Erythroblast (primary cell): ENCODE measurements around the gene SUPT3H.
"Not testable (repeated sequence)": the region's sequence is repeated elsewhere in the genome, so short reads cannot be mapped to it uniquely, and the experiment has no call there.

ENCODE experiments used
- DNase-seq, 2 experiments: peaks; one replicate each; lab custom pipeline; 2025; lab: John Stamatoyannopoulos, UW
- GATA1 ChIP-seq: IDR thresholded peaks from 2 replicates; pipeline ENCODE4 v1.6.1; 2011; ENCODE audit warnings: low read depth, mild to moderate bottlenecking, control low read depth, low read length, moderate library complexity
- POLR2A ChIP-seq: IDR thresholded peaks from 2 replicates; pipeline ENCODE4 v1.6.1; 2011; ENCODE audit warnings: mild to moderate bottlenecking, low read length

Gene SUPT3H

DNA sequence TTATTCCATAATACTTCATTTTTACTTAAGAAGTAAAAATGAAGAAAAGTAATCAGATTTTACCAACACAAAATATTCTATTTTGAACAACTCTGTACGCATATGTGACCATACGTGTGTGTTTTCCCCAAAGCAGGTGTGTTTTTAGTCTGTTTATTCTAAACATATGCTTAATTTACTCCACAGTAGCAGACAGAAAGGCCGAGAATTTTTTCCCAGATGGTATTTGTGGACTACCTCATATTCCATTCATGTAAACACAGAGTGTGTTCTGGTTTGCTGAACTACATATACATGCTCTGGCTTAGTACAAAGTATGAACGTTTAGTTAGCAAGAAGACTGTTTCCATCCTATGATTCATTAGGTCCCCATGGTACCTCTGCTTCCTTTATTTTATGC is 282.9 kb downstream of the SUPT3H start:
- no peak for DNase-seq
- no peak for TF ChIP-seq GATA1
- TF ChIP-seq POLR2A: no peak

DNA sequence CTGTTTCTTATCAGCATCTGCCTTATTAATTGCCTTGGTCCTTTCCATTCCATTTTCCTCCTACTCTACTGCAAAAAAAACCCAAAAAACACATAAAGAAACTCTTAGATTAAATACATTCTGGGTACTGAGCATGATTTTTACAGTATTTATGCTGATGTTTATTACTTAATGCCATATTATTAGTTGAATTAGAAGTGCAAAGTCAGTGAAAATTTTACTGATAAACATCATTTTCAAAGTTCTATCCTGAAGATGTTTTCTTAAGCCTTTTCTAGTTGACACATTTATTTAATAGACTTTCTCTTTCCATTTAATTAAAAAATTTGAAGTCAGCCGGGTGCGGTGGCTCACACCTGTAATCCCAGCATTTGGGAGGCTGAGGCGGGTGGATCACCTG is 285.6 kb downstream of the SUPT3H start:
- no peak for TF ChIP-seq GATA1
- DNase-seq: no peak

DNA sequence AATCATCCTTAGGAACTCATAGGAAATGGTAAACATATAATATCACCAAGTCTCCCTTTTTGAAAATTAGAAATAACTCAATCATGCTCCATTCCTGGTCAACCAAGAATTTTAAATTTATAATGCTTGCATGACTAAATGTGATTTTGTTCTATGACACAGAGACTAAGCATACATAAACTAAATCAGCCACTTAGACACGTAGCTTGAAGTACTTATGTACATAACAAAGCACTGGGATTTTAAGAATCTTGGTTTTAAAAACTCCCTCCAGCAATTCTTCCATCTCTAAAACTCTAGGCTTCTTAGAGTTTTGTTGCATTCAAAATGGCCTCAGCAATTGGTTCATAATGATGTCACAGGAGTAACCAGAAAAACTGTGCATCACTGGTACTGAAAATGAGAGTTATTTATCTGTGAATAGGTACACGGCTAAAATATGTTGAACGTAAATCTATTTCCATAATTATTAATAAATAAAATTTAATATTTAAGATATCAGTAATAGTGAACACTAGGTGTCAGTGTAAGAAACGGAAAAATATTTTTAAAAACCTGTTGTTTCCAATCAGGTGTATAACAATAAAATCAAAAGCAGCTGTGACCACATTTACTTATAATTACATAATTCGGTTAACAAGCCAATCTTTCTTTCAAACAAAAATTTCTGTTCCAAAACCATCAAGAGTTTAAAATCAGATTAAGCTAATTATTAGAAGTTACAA is 291.2 kb downstream of the SUPT3H start:
- DNase-seq: no peak
- no peak for TF ChIP-seq GATA1
- no peak for TF ChIP-seq POLR2A

DNA sequence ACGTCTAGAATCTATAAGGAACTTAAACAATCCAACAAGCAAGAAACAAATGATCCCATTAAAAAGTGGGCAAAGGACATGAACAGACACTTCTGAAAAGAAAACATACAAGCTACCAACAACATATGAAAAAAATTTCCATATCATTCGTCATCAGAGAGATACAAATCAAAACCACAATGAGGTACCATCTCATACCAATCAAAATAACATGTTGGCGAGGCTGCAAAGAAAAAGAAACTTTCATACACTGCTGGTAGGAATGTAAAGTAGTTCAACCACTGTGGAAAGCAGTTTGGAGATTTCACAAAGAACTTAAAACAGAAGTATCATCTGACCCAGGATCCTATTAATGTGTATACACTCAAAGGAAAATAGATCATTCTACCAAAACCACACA is 293.5 kb downstream of the SUPT3H start:
- no peak for DNase-seq

DNA sequence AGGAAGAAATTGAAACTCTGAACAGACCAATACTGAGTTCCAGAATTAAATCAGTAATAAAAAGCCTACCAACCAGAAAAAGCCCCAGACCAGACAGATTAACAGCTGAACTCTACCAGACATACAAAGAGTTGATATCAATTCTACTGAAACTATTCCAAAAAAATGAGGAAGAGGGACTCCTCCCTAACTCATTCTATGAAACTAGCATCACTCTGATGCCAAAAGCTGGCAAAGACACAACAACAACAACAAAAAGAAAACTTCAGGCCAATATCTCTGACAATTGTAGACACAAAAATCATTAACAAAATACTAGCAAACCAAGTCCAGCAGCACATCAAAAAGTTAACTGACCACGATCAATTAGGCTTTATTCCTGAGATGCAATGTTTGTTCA is 295.6 kb downstream of the SUPT3H start:
- TF ChIP-seq POLR2A (no peak), GATA1 (no peak)
- DNase-seq: no peak

More for the DNA sequence above, 293.5 kb downstream of the SUPT3H start:
- TF ChIP-seq POLR2A (no peak), GATA1 (no peak)

DNA sequence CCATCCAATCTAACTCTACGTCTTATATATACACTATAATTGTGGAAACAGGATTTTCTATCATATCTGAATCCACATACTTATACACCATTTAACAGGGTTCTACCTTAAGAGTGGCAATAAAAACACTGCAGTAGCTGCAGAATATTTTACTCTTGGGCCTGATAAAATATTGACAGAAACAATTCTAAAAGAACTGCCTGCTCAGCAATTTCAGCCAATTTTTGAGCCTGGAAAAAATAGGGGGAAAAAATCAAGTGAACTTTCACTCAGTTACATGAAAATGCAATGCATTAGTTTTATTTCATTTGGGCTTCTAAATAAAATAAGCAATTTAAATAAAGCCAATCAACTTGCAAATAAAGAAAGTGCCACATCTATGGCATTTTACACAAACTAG is 296.1 kb downstream of the SUPT3H start:
- no peak for DNase-seq
- TF ChIP-seq POLR2A: no peak
- TF ChIP-seq GATA1: no peak

DNA sequence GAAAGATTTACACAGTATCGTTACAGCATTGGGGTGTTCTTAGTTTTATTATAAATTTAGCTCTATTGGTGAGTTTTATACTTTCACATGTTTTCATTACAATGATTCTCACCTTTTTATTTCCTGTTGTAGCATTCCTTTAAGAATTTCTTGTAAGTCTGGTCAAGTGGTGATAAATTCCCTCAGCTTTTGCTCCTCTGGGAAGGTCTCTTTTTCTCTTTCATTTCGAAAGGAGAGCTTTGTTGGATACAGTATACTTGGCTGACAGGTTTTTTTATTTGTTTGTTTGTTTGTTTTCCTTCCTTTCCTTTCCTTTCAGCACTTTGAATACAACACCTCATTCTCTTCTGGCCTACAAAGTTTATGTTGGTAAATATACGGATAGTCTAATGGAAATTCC is 299.3 kb downstream of the SUPT3H start:
- no peak for TF ChIP-seq GATA1
- no peak for TF ChIP-seq POLR2A

DNA sequence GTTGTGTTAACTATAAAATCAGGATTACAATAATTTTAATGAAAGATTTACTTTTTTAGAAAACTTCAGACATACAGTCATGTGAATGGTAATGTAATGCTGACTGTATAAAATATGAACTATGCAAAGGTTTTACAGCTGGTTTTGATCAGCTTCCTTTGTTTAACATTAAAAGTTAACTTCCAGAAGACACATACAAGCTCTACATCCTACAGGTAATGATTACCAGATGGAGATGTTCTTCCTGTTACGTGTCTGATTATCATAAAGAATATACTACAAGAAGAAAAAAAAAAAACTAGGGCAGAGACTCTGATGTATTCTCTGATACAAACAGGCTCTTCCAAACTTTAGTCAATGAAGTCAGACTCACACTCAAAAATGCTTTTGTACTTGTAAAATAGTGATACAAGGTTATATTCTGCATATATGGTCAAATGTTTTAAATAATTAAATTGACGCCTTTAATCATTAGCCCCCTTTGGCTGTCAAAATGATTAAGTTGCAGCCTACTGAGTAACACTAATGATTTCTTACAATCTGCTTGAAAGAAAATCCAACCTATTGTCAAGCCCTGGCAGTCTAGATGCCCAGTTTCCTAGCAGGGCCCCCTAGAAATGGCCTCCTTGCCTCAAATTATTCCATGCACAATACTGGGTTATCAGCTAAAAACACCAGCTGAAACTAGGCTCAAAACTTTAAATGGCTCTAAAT is 301.4 kb downstream of the SUPT3H start:
- DNase-seq: no peak
- TF ChIP-seq GATA1 (no peak), POLR2A (no peak)

More for the DNA sequence above, 299.3 kb downstream of the SUPT3H start:
- no peak for DNase-seq

DNA sequence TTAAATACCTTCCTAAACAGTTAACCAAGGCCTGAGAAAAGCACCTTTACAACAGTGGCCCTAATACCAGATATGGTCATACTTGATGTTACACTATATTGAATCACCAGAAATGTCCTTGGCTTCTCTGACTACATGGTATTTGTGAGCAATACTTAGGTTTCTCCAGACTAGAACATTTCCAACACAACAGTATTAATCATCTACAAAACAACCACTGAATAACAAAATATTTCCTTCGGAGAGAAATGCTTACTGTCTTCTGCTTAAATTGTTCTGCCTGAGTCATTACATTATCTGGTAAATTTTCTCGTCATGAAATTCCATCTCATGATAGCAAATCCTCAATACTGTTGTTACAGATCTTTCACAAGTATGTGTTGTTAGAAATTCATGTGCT is 302.5 kb downstream of the SUPT3H start:
- TF ChIP-seq POLR2A: no peak
- no peak for TF ChIP-seq GATA1

DNA sequence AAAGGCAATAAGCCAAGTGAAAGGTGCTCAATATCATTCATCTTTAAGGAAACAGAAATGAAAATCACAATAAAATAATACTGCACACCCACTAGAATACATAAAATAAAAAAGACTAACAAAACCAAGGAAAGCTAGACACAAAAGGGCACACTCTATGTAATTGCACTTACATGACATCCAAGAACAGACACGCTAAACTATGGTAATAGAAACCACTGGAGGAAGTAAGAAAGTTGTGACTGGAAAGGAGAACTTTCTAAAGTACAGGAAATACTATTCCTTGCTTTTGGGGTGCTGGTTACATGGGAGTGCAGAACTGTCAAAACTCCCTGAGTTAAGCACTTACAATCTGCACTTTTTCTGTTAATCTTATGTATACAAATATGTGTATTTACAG is 303.3 kb downstream of the SUPT3H start:
- TF ChIP-seq GATA1: no peak
- no peak for TF ChIP-seq POLR2A
- DNase-seq: no peak

More for the DNA sequence above, 302.5 kb downstream of the SUPT3H start:
- DNase-seq: no peak

DNA sequence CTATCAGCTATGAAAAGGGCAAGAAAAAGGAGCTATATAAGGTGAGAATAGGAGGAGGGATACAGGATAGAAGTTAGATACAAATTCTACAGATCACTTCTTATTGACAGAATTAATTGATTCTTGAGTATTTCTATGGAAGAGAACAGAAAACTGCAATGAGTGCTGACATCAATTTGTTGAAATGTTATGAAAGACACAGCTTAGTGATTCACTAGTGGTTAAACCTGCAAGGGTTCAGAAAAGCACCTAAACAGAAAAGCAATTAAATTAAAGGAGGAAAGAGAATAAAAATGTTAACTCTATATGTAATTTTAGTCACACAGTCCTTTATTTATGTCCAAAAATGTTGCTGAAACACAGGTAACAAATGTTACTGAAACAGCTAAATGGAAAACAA is 304.0 kb downstream of the SUPT3H start:
- no peak for DNase-seq

DNA sequence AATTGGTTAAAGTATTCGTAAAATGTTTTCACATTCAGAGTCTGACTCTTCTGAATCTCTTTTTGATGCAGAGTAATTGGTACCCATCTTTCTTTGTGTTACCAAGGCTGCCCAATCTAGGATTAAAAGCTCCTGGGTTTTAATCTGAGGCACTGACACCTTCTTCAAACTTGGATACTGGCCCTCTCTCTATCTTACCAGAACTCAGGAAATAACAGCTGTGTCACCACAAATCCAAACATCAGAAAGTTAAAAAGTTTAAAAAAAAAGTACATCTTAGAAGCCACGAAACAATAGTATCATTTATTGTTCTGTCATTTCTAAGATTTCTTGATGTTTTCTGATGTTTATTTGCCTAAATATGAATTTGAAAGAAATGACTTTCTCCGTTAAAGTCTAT is 305.1 kb downstream of the SUPT3H start:
- no peak for DNase-seq
- TF ChIP-seq POLR2A (no peak), GATA1 (no peak)

More for the DNA sequence above, 304.0 kb downstream of the SUPT3H start:
- no peak for TF ChIP-seq POLR2A
- no peak for TF ChIP-seq GATA1

DNA sequence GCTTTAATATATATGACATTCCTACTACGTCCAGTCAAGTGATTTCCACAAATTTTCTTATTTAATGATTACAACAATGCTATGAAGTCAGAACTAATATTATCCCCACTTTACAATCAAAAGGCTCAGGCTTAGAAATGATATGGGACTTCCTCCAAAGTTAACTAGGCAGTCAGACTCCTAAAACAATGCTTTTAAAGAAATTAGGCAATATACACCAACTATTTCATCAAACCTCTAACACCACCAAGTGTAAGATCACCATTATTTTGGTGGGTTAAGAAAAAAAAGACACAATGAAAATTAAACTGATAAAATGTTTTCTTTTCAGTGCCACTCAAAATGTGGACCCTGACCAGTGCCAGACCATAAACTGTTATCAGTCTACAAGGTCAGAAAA is 305.7 kb downstream of the SUPT3H start:
- DNase-seq: no peak
- no peak for TF ChIP-seq POLR2A
- no peak for TF ChIP-seq GATA1

DNA sequence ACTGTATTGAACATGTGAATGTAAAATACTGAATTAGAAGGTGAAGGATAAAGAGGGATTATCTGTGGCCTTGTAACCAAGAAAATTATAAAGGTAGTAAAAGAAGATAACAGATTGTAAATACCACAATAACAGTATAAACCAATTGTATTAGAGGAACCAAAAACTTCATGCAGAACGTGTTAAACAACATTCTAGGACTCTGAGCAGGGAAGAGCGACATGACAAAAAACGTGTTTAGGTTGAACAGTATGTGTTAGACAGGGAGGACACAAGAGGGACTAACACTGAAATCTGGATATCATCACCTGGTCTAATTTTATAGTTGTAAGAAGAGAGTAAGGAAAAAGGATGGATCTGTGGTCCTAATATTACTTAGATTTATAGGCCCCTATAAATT is 308.6 kb downstream of the SUPT3H start:
- DNase-seq: no peak
- TF ChIP-seq POLR2A: no peak
- no peak for TF ChIP-seq GATA1

DNA sequence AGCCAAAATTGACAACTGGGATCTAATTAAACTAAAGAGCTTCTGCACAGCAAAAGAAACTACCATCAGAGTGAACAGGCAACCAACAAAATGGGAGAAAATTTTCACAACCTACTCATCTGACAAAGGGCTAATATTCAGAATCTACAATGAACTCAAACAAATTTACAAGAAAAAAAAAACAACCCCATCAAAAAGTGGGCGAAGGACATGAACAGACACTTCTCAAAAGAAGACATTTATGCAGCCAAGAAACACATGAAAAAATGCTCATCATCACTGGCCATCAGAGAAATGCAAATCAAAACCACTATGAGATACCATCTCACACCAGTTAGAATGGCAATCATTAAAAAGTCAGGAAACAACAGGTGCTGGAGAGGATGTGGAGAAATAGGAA is 310.3 kb downstream of the SUPT3H start:
- DNase-seq: not testable (repeated sequence)

DNA sequence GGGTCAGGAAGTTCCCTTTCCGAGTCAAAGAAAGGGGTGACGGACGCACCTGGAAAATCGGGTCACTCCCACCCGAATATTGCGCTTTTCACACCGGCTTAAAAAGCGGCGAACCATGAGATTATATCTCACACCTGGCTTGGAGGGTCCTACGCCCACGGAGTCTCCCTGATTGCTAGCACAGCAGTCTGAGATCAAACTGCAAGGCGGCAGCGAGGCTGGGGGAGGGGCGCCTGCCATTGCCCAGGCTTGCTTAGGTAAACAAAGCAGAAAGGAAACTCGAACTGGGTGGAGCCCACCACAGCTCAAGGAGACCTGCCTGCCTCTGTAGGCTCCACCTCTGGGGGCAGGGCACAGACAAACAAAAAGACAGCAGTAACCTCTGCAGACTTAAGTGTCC is 315.1 kb downstream of the SUPT3H start:
- not testable (repeated sequence) for DNase-seq
